GM23338 (cell line): ENCODE measurements around the gene LRMDA. TPM values are rescaled to one million over a fixed set of nuclear protein-coding genes. Genes with fewer than 3 reads are reported as not detected.

Source experiments
- ATAC-seq: fragments of 200-7000 bp; cut with Tn5 transposase; 3 replicates; pipeline ENCODE4 v1.9.1; 2020
- DNase-seq: peaks from one replicate; pipeline ENCODE4 v3.0.0-alpha.2; 2015; ENCODE audit warnings: low spot score
- H2AFZ ChIP-seq: fragments of 200-600 bp; sonication (generic); 2 replicates; pipeline ENCODE4 v1.8.0; 2016; ENCODE audit warnings: antibody characterized with exemption, mild to moderate bottlenecking, moderate library complexity
- H3F3A ChIP-seq: fragments of 200-600 bp; sonication (generic); replicated peaks from 2 replicates; pipeline ENCODE4 v1.8.0; 2017; ENCODE audit warnings: antibody characterized with exemption, mixed run types, low read depth
- H3K27ac ChIP-seq: fragments of 200-600 bp; sonication (generic); 2 replicates; pipeline ENCODE4 v1.6.1; 2016; ENCODE audit warnings: low read depth
- H3K27me3 ChIP-seq: fragments of 200-600 bp; sonication (generic); 2 replicates; pipeline ENCODE4 v1.8.0; 2016; ENCODE audit warnings: mild to moderate bottlenecking, mixed run types, moderate library complexity; ENCODE audit not compliant: insufficient read depth
- H3K36me3 ChIP-seq: fragments of 200-600 bp; sonication (generic); 2 replicates; pipeline ENCODE4 v1.8.0; 2016; ENCODE audit warnings: mild to moderate bottlenecking; ENCODE audit not compliant: insufficient read depth
- H3K4me1 ChIP-seq: fragments of 200-600 bp; sonication (generic); 2 replicates; pipeline ENCODE4 v1.8.0; 2016; ENCODE audit warnings: mild to moderate bottlenecking, moderate library complexity; ENCODE audit not compliant: insufficient read depth
- H3K4me2 ChIP-seq: fragments of 200-600 bp; sonication (generic); 2 replicates; pipeline ENCODE4 v1.7.1; 2017; ENCODE audit warnings: mixed run types
- H3K4me3 ChIP-seq: fragments of 200-600 bp; sonication (generic); 2 replicates; pipeline ENCODE4 v1.6.1; 2016; ENCODE audit warnings: mixed run types
- H3K79me2 ChIP-seq: fragments of 200-600 bp; sonication (generic); replicated peaks from 2 replicates; pipeline ENCODE4 v1.8.0; 2017; ENCODE audit warnings: mild to moderate bottlenecking; ENCODE audit not compliant: insufficient read depth
- H3K9me2 ChIP-seq: fragments of 200-600 bp; sonication (generic); 2 replicates; pipeline ENCODE4 v1.8.0; 2017; ENCODE audit not compliant: insufficient read depth
- H4K20me1 ChIP-seq: fragments of 200-600 bp; sonication (generic); replicated peaks from 2 replicates; pipeline ENCODE4 v1.8.0; 2017; ENCODE audit warnings: mild to moderate bottlenecking; ENCODE audit not compliant: insufficient read depth
- H3K27ac Mint-ChIP-seq: 2 replicates; pipeline ENCODE4 v1.8.0; 2020; ENCODE audit warnings: inconsistent platforms, mild to moderate bottlenecking, moderate library complexity, mixed read lengths
- H3K27me3 Mint-ChIP-seq: 3 replicates; pipeline ENCODE4 v1.8.0; 2022; ENCODE audit warnings: low read depth, mild to moderate bottlenecking, moderate library complexity, mixed read lengths, inconsistent platforms; ENCODE audit not compliant: insufficient read depth, poor library complexity
- H3K36me3 Mint-ChIP-seq: 3 replicates; pipeline ENCODE4 v1.8.0; 2021; ENCODE audit warnings: low read depth, mild to moderate bottlenecking, inconsistent platforms, moderate library complexity, mixed read lengths
- H3K4me1 Mint-ChIP-seq: 3 replicates; pipeline ENCODE4 v1.8.0; 2020; ENCODE audit warnings: mild to moderate bottlenecking, inconsistent platforms, mixed read lengths
- H3K4me3 Mint-ChIP-seq: 3 replicates; pipeline ENCODE4 v1.8.0; 2021; ENCODE audit warnings: moderate library complexity, mild to moderate bottlenecking, inconsistent platforms, mixed read lengths
- H3K9me3 Mint-ChIP-seq: 3 replicates; pipeline ENCODE4 v1.8.0; 2020; ENCODE audit warnings: moderate library complexity, mild to moderate bottlenecking, inconsistent platforms, mixed read lengths
- EZH2phosphoT487 ChIP-seq: fragments of 200-600 bp; sonication (generic); IDR thresholded peaks from one replicate; pipeline ENCODE4 v1.8.1; 2018; ENCODE audit warnings: antibody characterized with exemption; ENCODE audit not compliant: unreplicated experiment
- NANOG ChIP-seq: IDR thresholded peaks from 2 replicates; pipeline ENCODE4 v1.6.1; 2016; ENCODE audit warnings: antibody characterized with exemption, borderline replicate concordance
- STAT1 ChIP-seq: IDR thresholded peaks from one replicate; pipeline ENCODE4 v1.6.1; 2016; ENCODE audit warnings: antibody characterized with exemption; ENCODE audit not compliant: unreplicated experiment
- ZNF114 ChIP-seq: fragments of 250-450 bp; sonication (Bioruptor Pico); IDR thresholded peaks from 2 replicates; pipeline ENCODE4 v1.5.0; 2020; ENCODE audit warnings: mild to moderate bottlenecking, moderate library complexity
- ZNF462 ChIP-seq: fragments of 250-450 bp; sonication (Bioruptor Pico); IDR thresholded peaks from 2 replicates; pipeline ENCODE4 v1.5.0; 2020; ENCODE audit warnings: mild to moderate bottlenecking, moderate library complexity
- polyA plus RNA-seq: library from polyadenylated mRNA; unstranded; fragments of >200 nt; fragmentation: Nextera tagmentation; extraction: Ambion mirVana; gene quantifications from 2 replicates; pipeline ENCODE4 v1.2.1, GENCODE V29; 2016
- total RNA-seq: library from RNA; depleted of rRNA; stranded (reverse); fragments of >200 nt; shearing (Covaris generic); gene quantifications from 2 replicates; pipeline ENCODE4 v1.2.3, GENCODE V29; 2014

LRMDA gene
- total and polyA plus RNA-seq, 2 experiments from 2014 or later = 0.90 to 1.8 TPM

GRCh38 chr10:76577455-76577854 is 1146.0 kb downstream of the LRMDA start:
- TF ChIP-seq NANOG (no peak), EZH2phosphoT487 (no peak), ZNF114 (CRISPR knock-in tag) (no peak), STAT1 (no peak), ZNF462 (no peak)
- Mint-ChIP-seq H3K4me3 (no peak overlapping the region), H3K9me3 (peaks cover 11% of the 10 kb centered on the region; the same call in 2 of the 3 replicates), H3K27ac (no peak overlapping the region), H3K27me3 (no peaks in the 10 kb centered on the region), H3K4me1 (no peaks in the 10 kb centered on the region), H3K36me3 (peaks cover 2% of the 10 kb centered on the region; the same call in 1 of the 3 replicates)
- ATAC-seq (no peak), DNase-seq (no peak)
- no peaks in the 10 kb centered on the region for H3K36me3 ChIP-seq
- H3K4me2 ChIP-seq = no peak overlapping the region
- no peaks in the 10 kb centered on the region for H3K27me3 ChIP-seq
- H4K20me1 ChIP-seq = no peaks in the 10 kb centered on the region
- H3K27ac ChIP-seq = no peak overlapping the region
- H2AFZ ChIP-seq = no peak overlapping the region
- H3K79me2 ChIP-seq = no peaks in the 10 kb centered on the region
- H3K9me2 ChIP-seq = peaks cover 3% of the 10 kb centered on the region; the same call in 1 of the 2 replicates
- no peak overlapping the region for H3K4me3 ChIP-seq
- H3K4me1 ChIP-seq = no peaks in the 10 kb centered on the region
- H3F3A ChIP-seq = no peaks in the 10 kb centered on the region

- ATAC-seq = no peak
- Histone ChIP-seq H3K27me3 (no peaks in the 10 kb centered on the region), H3K27ac (no peak overlapping the region), H3K4me3 (no peak overlapping the region), H3K36me3 (no peaks in the 10 kb centered on the region), H3K4me2 (no peak overlapping the region), H3F3A (no peaks in the 10 kb centered on the region), H3K9me2 (peaks cover 3% of the 10 kb centered on the region; the same call in 1 of the 2 replicates), H2AFZ (no peak overlapping the region), H3K4me1 (no peaks in the 10 kb centered on the region), H3K79me2 (no peaks in the 10 kb centered on the region), H4K20me1 (no peaks in the 10 kb centered on the region)
- DNase-seq = no peak
- no peaks in the 10 kb centered on the region for H3K27me3 Mint-ChIP-seq
- H3K9me3 Mint-ChIP-seq = no peaks in the 10 kb centered on the region; the same call in 2 of the 3 replicates
- H3K27ac Mint-ChIP-seq = no peak overlapping the region
- no peaks in the 10 kb centered on the region for H3K36me3 Mint-ChIP-seq
- no peak overlapping the region for H3K4me3 Mint-ChIP-seq
- peaks cover 6% of the 10 kb centered on the region; the same call in 2 of the 3 replicates for H3K4me1 Mint-ChIP-seq
- TF ChIP-seq ZNF462 = no peak
Measured at GRCh38 chr10:76581506-76582256, 1150.3 kb downstream of the LRMDA start.
